Measurements from ENCODE around the gene LIN28B.

LIN28B gene

DNA sequence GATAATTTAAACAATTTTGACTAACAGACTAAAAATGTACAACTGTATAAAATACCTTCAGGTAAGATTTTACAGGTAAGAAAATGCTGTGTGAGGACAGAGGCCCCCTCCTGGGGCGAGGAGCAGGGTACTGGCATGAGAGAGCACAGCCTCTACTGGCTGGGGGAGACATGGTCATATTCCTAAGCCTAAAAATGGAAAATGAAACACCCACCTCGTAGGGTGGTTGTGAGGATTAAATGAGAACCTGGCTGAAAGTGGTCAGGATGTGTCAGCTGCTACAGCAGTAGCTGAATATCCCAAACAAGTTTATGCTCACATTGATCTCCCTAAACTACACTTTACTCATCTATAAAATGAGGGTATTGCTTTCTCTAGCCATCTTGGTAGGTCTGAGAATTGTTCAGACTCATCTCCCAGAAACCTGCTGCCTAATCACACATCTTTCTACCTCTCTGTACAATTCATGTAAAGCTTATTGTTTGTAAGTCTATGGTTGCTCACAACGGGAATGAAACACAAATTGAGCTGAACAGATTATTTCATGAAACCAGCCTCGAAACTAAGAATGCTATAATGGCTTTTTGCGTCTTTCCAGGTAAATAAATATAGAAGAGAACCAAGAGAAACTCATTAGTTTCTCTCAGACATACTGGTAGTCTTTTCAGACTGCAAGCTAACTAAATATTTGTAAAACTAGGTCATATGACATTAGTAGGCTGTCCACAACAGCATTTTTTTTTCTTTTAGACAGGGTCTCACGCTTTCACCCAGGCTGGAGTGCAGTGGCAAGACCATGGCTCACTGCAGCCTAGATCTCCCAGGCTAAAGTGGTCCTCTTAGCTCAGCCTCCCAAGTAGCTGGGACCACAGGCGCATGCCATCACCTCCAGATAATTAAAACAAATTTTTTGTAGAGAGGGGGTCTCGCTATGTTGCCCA lies 153.3 kb downstream of the LIN28B start:
- no peak for DNase-seq (ENCODE audit: low read depth)

DNA sequence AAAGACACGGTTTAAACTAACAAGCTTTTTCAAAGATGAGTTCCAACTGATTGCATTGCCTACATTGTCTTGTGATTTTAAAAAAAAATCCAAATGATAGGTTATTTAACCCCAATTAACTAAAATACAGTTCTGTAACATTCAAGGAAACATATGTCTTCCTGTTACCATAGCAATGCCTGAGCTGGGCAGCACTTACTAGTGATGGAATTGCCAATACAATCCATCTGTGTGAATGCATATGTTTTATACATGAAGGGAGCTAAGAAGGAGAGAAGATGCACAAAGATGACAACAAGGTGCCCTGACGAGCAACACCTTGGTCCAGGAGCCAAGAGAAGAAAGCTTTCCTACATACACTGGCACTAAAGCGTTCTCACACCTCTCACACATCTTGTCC lies 154.2 kb downstream of the LIN28B start:
- DNase-seq (ENCODE audit: low read depth), result no peak

DNA sequence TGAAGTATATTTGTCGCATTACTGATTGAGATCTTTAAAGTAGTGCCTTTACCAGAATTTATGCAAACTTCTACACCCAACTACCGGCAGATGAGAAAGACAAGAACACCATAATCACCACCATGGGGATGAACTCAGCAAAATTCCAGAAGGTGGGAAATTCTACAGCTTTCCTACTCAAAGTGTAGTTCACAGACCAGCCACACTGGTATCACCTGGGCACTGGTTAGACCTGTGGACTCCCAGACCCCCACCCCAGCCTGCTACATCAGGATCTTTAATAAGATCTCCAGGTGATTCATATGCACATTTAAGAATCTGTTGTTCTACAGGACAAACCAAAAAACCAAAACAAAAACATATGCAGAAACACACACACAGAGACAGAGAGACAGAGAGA lies 155.0 kb downstream of the LIN28B start:
- no peak for DNase-seq (ENCODE audit: low read depth)

DNA sequence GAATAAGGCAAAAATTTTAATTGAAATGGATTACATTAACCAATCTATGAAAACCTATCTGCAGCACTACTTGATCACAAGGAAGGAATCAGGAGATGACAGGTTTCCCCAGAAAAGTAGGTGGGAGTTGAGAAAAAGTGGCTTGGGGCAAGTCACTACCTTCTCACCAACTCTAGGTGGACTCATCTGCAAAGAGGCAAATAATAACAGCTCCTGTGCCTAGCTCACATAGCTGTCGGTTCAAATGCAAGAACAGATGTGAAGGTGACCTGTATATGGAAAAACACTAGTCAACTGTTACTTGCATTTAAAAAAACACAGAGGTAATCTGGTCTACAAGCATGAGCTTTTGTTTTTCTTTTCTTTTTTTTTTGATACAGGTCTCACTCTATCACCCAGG lies 155.7 kb downstream of the LIN28B start:
- DNase-seq (ENCODE audit: low read depth), result no peak

DNA sequence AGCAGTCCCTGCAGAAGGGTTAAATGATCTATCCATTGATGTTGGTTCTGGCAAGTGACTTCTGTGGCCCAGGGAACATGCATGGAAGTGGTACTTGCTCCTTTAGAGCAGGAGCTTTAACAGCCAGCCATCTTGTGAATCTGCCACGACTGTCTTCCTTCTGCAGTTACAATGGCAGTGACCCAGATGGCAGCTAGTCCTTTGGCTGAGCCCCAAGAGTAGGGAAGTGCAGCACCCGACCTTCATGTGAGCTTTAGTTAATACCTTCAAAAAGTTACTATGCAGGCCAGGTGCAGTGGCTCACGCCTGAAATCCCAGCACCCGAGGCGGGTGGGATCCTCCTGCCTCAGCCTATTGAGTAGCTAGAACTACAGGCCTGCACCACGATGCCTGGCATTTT lies 156.5 kb downstream of the LIN28B start:
- DNase-seq (ENCODE audit: low read depth), result no peak

DNA sequence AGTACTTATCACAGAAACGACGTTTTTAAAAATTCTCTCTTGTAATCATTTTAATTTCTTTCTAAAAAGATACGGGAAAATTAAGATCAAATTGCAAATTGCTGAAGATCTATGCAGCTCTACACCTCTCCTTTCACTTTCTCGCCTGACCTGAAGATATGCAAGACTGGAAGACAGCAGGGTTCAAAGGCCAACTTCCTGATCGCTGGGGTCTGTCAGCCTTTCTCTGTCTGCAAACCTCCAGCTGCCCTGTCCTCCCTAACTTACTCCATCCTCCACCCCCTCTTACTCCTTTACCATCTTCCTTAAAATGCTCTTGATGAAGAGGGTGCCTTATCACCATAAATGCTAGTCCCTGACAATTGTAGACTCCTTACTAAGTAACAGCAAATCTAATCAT lies 159.2 kb downstream of the LIN28B start:
- DNase-seq (ENCODE audit: low read depth), result no peak

DNA sequence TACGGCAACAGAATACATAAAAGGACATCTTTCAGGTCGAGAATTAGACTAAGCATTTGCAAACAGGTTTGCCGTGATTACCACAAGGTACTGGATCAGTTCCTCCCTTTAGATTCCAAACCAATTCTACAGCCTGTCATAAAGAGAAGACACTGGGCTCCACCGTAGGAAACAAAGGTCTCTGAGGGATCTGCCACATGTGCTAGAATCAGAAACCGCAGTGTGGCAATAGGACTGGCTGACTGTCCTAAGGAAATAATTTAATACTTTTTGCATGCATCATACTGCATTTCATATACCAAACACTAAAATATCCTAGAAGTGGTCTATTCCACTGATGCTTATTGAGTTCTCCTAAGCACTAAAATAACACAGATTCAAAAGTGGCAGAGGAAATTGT lies 163.7 kb downstream of the LIN28B start:
- no peak for DNase-seq (ENCODE audit: low read depth)

DNA sequence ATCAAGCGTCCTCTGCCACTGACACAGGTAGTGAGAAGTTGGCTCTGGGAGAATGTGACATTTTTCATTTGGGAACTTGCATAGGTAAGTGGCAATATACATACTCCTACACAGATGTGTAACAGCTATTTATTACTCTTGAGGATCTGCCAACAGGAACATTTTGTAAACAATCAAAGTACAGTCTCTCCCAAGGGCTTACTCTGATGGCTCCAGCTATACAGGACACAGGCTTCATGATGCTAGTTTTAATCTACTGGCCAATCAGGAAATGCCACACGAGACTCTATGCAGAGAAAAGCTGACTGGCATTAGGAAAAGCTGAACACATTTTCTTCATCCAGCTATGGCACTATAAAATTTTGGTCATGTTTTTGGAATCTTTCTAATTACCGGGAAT lies 165.1 kb downstream of the LIN28B start:
- no peak for DNase-seq (ENCODE audit: low read depth)

DNA sequence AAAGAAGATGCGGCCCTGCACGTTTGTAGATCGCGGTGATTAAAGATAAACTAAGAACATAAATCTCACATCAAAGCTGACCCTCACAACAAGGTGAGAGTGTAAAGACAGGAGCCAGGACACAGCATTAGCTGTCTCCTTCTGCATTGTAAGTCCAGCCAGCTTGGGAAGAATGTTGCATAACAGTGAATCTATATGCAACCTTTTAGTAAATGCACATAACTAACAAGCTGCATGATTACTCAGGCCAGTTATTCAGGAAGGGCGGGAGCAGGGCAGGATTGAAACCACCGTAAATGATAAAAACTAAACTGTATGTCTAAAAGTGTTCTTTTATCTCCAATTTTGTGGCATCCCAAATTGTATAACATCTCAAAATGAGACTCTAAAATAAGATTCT lies 165.8 kb downstream of the LIN28B start:
- no peak for DNase-seq (ENCODE audit: low read depth)
